H9 (cell line): Measurements from ENCODE around the gene ANO2. TPM values are rescaled to one million over a fixed set of nuclear protein-coding genes. Genes with fewer than 3 reads are reported as not detected.

Experiments used
- DNase-seq: peaks from one replicate; pipeline ENCODE4 v3.0.0-alpha.2; 2017
- H2AFZ ChIP-seq: one replicate; pipeline ENCODE4 v1.6.1; 2013; ENCODE audit warnings: mild to moderate bottlenecking, low read length, control low read depth, moderate library complexity
- H2AK5ac ChIP-seq: 2 replicates; pipeline ENCODE4 v1.6.1; 2013; ENCODE audit warnings: low read length, control low read depth, mixed read lengths; ENCODE audit not compliant: insufficient read length
- H2BK120ac ChIP-seq: one replicate; pipeline ENCODE4 v1.6.1; 2013; ENCODE audit warnings: low read depth, mild to moderate bottlenecking, low read length, control low read depth, inconsistent platforms; ENCODE audit not compliant: poor library complexity, severe bottlenecking
- H2BK12ac ChIP-seq: 2 replicates; pipeline ENCODE4 v1.6.1; 2013; ENCODE audit warnings: low read length, control low read depth, mixed read lengths, low read depth; ENCODE audit not compliant: insufficient read length
- H2BK15ac ChIP-seq: 2 replicates; pipeline ENCODE4 v1.6.1; 2013; ENCODE audit warnings: low read depth, low read length, control low read depth
- H2BK20ac ChIP-seq: one replicate; pipeline ENCODE4 v1.6.1; 2013; ENCODE audit warnings: low read depth, mild to moderate bottlenecking, low read length, control low read depth, inconsistent platforms; ENCODE audit not compliant: poor library complexity, severe bottlenecking
- H2BK5ac ChIP-seq: 2 replicates; pipeline ENCODE4 v1.6.1; 2013; ENCODE audit warnings: low read length, control low read depth, mixed read lengths; ENCODE audit not compliant: insufficient read length
- H3K14ac ChIP-seq: 2 replicates; pipeline ENCODE4 v1.6.1; 2013; ENCODE audit warnings: low read length, control low read depth; ENCODE audit not compliant: insufficient read depth
- H3K18ac ChIP-seq: 2 replicates; pipeline ENCODE4 v1.6.1; 2013; ENCODE audit warnings: low read depth, mild to moderate bottlenecking, mixed read lengths, low read length, control low read depth; ENCODE audit not compliant: insufficient read length
- H3K23ac ChIP-seq: 2 replicates; pipeline ENCODE4 v1.6.1; 2013; ENCODE audit warnings: low read length, control low read depth, mixed read lengths, low read depth; ENCODE audit not compliant: insufficient read length
- H3K23me2 ChIP-seq: 2 replicates; pipeline ENCODE4 v1.6.1; 2013; ENCODE audit warnings: low read depth, mild to moderate bottlenecking, mixed read lengths, low read length, control low read depth; ENCODE audit not compliant: insufficient read length, poor library complexity, severe bottlenecking
- H3K27ac ChIP-seq: 2 replicates; pipeline ENCODE4 v1.5.1; 2013; ENCODE audit warnings: low read length, control low read depth, mixed read lengths, low read depth; ENCODE audit not compliant: insufficient read length
- H3K27me3 ChIP-seq: 2 replicates; pipeline ENCODE4 v1.6.1; 2013; ENCODE audit warnings: low read length, control low read depth, inconsistent platforms; ENCODE audit not compliant: insufficient read depth
- H3K4ac ChIP-seq: 2 replicates; pipeline ENCODE4 v1.6.1; 2013; ENCODE audit warnings: low read depth, mild to moderate bottlenecking, control low read depth, inconsistent platforms, low read length, moderate library complexity
- H3K4me1 ChIP-seq: 2 replicates; pipeline ENCODE4 v1.6.1; 2013; ENCODE audit warnings: low read length, control low read depth, inconsistent platforms; ENCODE audit not compliant: insufficient read depth
- H3K4me2 ChIP-seq: 2 replicates; pipeline ENCODE4 v1.6.1; 2013; ENCODE audit warnings: low read length, control low read depth, mixed read lengths; ENCODE audit not compliant: insufficient read length, insufficient read depth
- H3K56ac ChIP-seq: 2 replicates; pipeline ENCODE4 v1.6.1; 2013; ENCODE audit warnings: low read depth, mild to moderate bottlenecking, mixed read lengths, low read length, control low read depth; ENCODE audit not compliant: insufficient read length
- H3K79me1 ChIP-seq: 2 replicates; pipeline ENCODE4 v1.6.1; 2013; ENCODE audit warnings: low read depth, mild to moderate bottlenecking, moderate library complexity, low read length, control low read depth, inconsistent platforms; ENCODE audit not compliant: insufficient read depth, poor library complexity, severe bottlenecking
- H3K79me2 ChIP-seq: 2 replicates; pipeline ENCODE4 v1.6.1; 2013; ENCODE audit warnings: low read length, control low read depth, inconsistent platforms; ENCODE audit not compliant: insufficient read depth
- H3K9ac ChIP-seq: 2 replicates; pipeline ENCODE4 v1.6.1; 2013; ENCODE audit warnings: low read length, control low read depth, mixed read lengths; ENCODE audit not compliant: insufficient read length; ENCODE audit errors: extremely low read depth
- H3K9me3 ChIP-seq: one replicate; pipeline ENCODE4 v1.6.1; 2013; ENCODE audit warnings: low read depth, low read length, inconsistent platforms; ENCODE audit not compliant: control insufficient read depth
- H3T11ph ChIP-seq: one replicate; pipeline ENCODE4 v1.6.1; 2013; ENCODE audit warnings: mild to moderate bottlenecking, low read length, control low read depth, inconsistent platforms
- H4K20me1 ChIP-seq: one replicate; pipeline ENCODE4 v1.6.1; 2013; ENCODE audit not compliant: control insufficient read depth, insufficient read length, insufficient read depth
- H4K5ac ChIP-seq: 2 replicates; pipeline ENCODE4 v1.6.1; 2013; ENCODE audit warnings: low read depth, mild to moderate bottlenecking, mixed read lengths, low read length, control low read depth; ENCODE audit not compliant: insufficient read length
- H4K8ac ChIP-seq: replicated peaks from 2 replicates; pipeline ENCODE4 v1.6.1; 2013; ENCODE audit warnings: low read length, control low read depth, mixed read lengths, low read depth; ENCODE audit not compliant: insufficient read length
- H4K91ac ChIP-seq: 2 replicates; pipeline ENCODE4 v1.6.1; 2013; ENCODE audit warnings: low read depth, mild to moderate bottlenecking, moderate library complexity, mixed read lengths, low read length, control low read depth; ENCODE audit not compliant: insufficient read length
- H3K27ac Mint-ChIP-seq, 3 experiments: 2 replicates in 2 of 3; 3 replicates in 1 of 3; pipeline ENCODE4 v1.8.0; 2020 to 2021; ENCODE audit warnings: mixed read lengths in 3 of 3, mild to moderate bottlenecking in 1 of 3, moderate library complexity in 1 of 3
- H3K27me3 Mint-ChIP-seq: 2 replicates; pipeline ENCODE4 v1.8.0; 2021; ENCODE audit warnings: low read depth, mild to moderate bottlenecking, moderate library complexity, mixed read lengths
- H3K36me3 Mint-ChIP-seq, 3 experiments: 2 replicates in 2 of 3; 3 replicates in 1 of 3; pipeline ENCODE4 v1.8.0; 2020 to 2021; ENCODE audit warnings: low read depth in 3 of 3, mixed read lengths in 3 of 3; ENCODE audit not compliant: insufficient read depth in 1 of 3
- H3K4me1 Mint-ChIP-seq, 2 experiments: 2 replicates each; pipeline ENCODE4 v1.8.0; 2020; ENCODE audit warnings: mixed read lengths in 2 of 2
- H3K4me3 Mint-ChIP-seq, 2 experiments: 2 replicates in 1 of 2; 3 replicates in 1 of 2; pipeline ENCODE4 v1.8.0; 2020 to 2021; ENCODE audit warnings: mild to moderate bottlenecking in 2 of 2, mixed read lengths in 2 of 2, moderate library complexity in 1 of 2
- H3K9me3 Mint-ChIP-seq, 2 experiments: 2 replicates in 1 of 2; 3 replicates in 1 of 2; pipeline ENCODE4 v1.8.0; 2020; ENCODE audit warnings: mild to moderate bottlenecking in 2 of 2, mixed read lengths in 2 of 2, moderate library complexity in 1 of 2
- CTCF ChIP-seq: fragments of 200-600 bp; sonication (generic); conservative IDR thresholded peaks from 3 replicates; pipeline ENCODE4 v1.8.0; 2021; ENCODE audit warnings: antibody characterized with exemption, mild to moderate bottlenecking
- WGBS: extraction: QIAGEN DNeasy Blood & Tissue Kit; methylation state at CpG from one replicate; pipeline ENCODE4 v1.1.7; 2013; ENCODE audit warnings: missing lambda C conversion rate, low lambda C conversion rate, mixed read lengths; ENCODE audit not compliant: insufficient read length; ENCODE audit errors: extremely low coverage; 5-methylcytosine and 5-hydroxymethylcytosine counted together
- total RNA-seq: library from RNA; stranded (reverse); gene quantifications from 2 replicates; pipeline ENCODE4 v1.2.1, GENCODE V29; 2021

ANO2 gene
- total RNA-seq, 1 experiment from 2014 or later, result 3.8 TPM

- no peaks in the 10 kb centered on the region for H3K9me3 Mint-ChIP-seq
- no peaks in the 10 kb centered on the region for H3K79me1 ChIP-seq
- no peak overlapping the region for H4K8ac ChIP-seq
- H3K4me1 ChIP-seq, result no peaks in the 10 kb centered on the region; the same call in 1 of the 2 replicates
- no peak overlapping the region; the same call in 1 of the 2 replicates for H3K14ac ChIP-seq
- H3K23me2 ChIP-seq, result no peaks in the 10 kb centered on the region
- H2BK15ac ChIP-seq, result no peak overlapping the region
- H3T11ph ChIP-seq, result no peak overlapping the region
- WGBS, result no CpG with 5 or more reads among the region's 10 CpGs
- no peak overlapping the region for H3K9ac ChIP-seq
- no peak overlapping the region for H3K23ac ChIP-seq
- H2AK5ac ChIP-seq, result no peak overlapping the region
- no peak overlapping the region for H3K27ac ChIP-seq
- H3K27me3 ChIP-seq, result no peaks in the 10 kb centered on the region
- H3K18ac ChIP-seq, result no peak overlapping the region
- H3K27ac Mint-ChIP-seq, result peak overlapping the region in 1 of 3 experiments; percentile 26; a peak in 2 of 7 replicates
- peaks cover 13 to 32% of the 10 kb centered on the region in 2 experiments for H3K4me1 Mint-ChIP-seq
- no peak overlapping the region for H4K91ac ChIP-seq
- no peaks in the 10 kb centered on the region for H3K9me3 ChIP-seq
- H2BK120ac ChIP-seq, result no peak overlapping the region
- no peak overlapping the region for H2AFZ ChIP-seq
- H4K5ac ChIP-seq, result no peak overlapping the region
- H3K56ac ChIP-seq, result no peak overlapping the region
- H2BK12ac ChIP-seq, result no peak overlapping the region
- no peak overlapping the region for H2BK5ac ChIP-seq
- H3K27me3 Mint-ChIP-seq, result no peaks in the 10 kb centered on the region; the same call in 1 of the 2 replicates
- H3K4ac ChIP-seq, result no peak overlapping the region
- no peak overlapping the region for H2BK20ac ChIP-seq
- H3K79me2 ChIP-seq, result no peaks in the 10 kb centered on the region
- H3K36me3 Mint-ChIP-seq, result no peaks in the 10 kb centered on the region
- no peaks in the 10 kb centered on the region for H4K20me1 ChIP-seq
- H3K4me3 Mint-ChIP-seq, result no peak overlapping the region
- no peak overlapping the region for H3K4me2 ChIP-seq
- TF ChIP-seq CTCF, result no peak
- DNase-seq, result no peak
Observed at GRCh38 chr12:5868625-5869295, 76.3 kb downstream of the ANO2 start.
